GM12892 (cell line): ENCODE data around the gene ATP5ME.

Source experiments
- POLR2A ChIP-seq: IDR thresholded peaks from 2 replicates; pipeline ENCODE4 v1.6.1; 2011; ENCODE audit warnings: low read depth, low read length, control low read depth
- POLR2AphosphoS5 ChIP-seq: IDR thresholded peaks from 2 replicates; pipeline ENCODE4 v1.6.1; 2011; ENCODE audit warnings: low read depth, low read length, control low read depth
- TAF1 ChIP-seq: IDR thresholded peaks from 2 replicates; pipeline ENCODE4 v1.6.1; 2011; ENCODE audit warnings: low read depth, mild to moderate bottlenecking, control low read depth, low read length, borderline replicate concordance

DNA sequence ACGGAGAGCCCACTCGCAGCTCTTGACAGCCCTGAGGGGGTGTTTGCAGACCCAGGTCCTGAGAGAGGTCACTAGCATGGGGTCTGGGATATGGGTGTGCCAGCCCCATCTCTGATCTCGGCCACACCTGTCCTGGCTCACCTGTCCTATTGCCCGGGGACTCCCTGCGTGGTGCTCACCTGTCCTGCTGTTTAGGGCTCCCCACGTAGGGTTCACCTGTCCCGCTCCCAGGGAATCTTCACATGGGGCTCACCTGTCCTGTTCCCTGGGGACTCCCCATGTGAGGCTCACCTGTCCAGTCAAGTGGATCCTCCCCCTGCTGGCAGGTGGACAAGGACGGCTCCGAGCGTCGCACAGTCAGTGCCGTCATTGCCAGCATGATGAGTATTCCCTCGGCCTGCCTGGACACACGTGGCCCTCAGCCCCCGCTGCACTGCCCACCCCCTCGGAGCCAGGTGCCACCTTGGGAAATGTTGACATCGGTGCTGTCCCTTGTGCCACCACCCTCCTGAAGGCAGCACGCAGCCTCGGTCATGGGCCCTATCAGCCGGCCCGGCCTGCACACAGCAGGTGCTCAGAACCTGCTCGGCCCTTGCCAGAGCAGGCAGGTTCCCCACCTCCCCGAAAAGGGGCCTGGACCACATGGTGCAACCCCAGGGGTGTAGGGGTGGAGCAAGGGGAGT is 8.6 kb upstream of the ATP5ME start:
- TF ChIP-seq POLR2A (no peak), POLR2AphosphoS5 (no peak), TAF1 (no peak)
